ENCODE results near the gene FAM78A.
A peak's percentile ranks its signal among the peaks of the same experiment; 100 is the strongest.
"Not testable (repeated sequence)": the region's sequence is repeated elsewhere in the genome, so short reads cannot be mapped to it uniquely, and the experiment has no call there.

Gene FAM78A

GRCh38 chr9:131281119-131281965, 5.0 kb upstream of the FAM78A start:
- no peak for DNase-seq (ENCODE audit: low read depth, low spot score)

- no peak for DNase-seq (ENCODE audit: low read depth, low spot score)
Observed at GRCh38 chr9:131280660-131281059, 4.3 kb upstream of the FAM78A start.

- DNase-seq (ENCODE audit: low read depth, low spot score) = no peak
Observed at GRCh38 chr9:131279863-131280570, 3.7 kb upstream of the FAM78A start.

- DNase-seq (ENCODE audit: low read depth, low spot score) = no peak
Observed at GRCh38 chr9:131279196-131279862, 3.0 kb upstream of the FAM78A start.

GRCh38 chr9:131278702-131279111, 2.4 kb upstream of the FAM78A start:
- DNase-seq (ENCODE audit: low read depth, low spot score) = no peak

- peak; percentile 44 for DNase-seq (ENCODE audit: low read depth, low spot score)
Observed at GRCh38 chr9:131277910-131278701, 1.8 kb upstream of the FAM78A start.

GRCh38 chr9:131277287-131277909, 1.1 kb upstream of the FAM78A start:
- DNase-seq (ENCODE audit: low read depth, low spot score) = no peak

GRCh38 chr9:131276891-131277286, 579 bp upstream of the FAM78A start:
- DNase-seq (ENCODE audit: low read depth, low spot score) = no peak

- DNase-seq (ENCODE audit: low read depth, low spot score) = no peak
Observed at GRCh38 chr9:131275332-131276093, 797 bp downstream of the FAM78A start.

- no peak for DNase-seq (ENCODE audit: low read depth, low spot score)
Observed at GRCh38 chr9:131274674-131275331, 1.5 kb downstream of the FAM78A start.

- no peak for DNase-seq (ENCODE audit: low read depth, low spot score)
Observed at GRCh38 chr9:131273856-131274673, 2.2 kb downstream of the FAM78A start.

- DNase-seq (ENCODE audit: low read depth, low spot score) = no peak
Observed at GRCh38 chr9:131273146-131273855, 3.0 kb downstream of the FAM78A start.

GRCh38 chr9:131272212-131272611, 4.1 kb downstream of the FAM78A start:
- DNase-seq (ENCODE audit: low read depth, low spot score) = no peak

GRCh38 chr9:131271506-131271931, 4.8 kb downstream of the FAM78A start:
- DNase-seq (ENCODE audit: low read depth, low spot score) = no peak

- DNase-seq (ENCODE audit: low read depth, low spot score) = not testable (repeated sequence)
Observed at GRCh38 chr9:131271016-131271273, 5.4 kb downstream of the FAM78A start.

- no peak for DNase-seq (ENCODE audit: low read depth, low spot score)
Observed at GRCh38 chr9:131270171-131271015, 5.9 kb downstream of the FAM78A start.

All from activated CD4-positive, CD25-positive, alpha-beta regulatory T cell treated with anti-CD3 and anti-CD28 coated beads, Interleukin-2, amount 50 U/mL, for 16 hours (primary cell).